Body of pancreas (tissue), 4 donors: ENCODE data around the gene HOXC12. TPM values are rescaled to one million over a fixed set of nuclear protein-coding genes. Genes with fewer than 3 reads are reported as not detected.

ENCODE experiments used
- ATAC-seq: fragments of 150-250 bp; one replicate; pipeline ENCODE4 v1.9.1; 2016
- DNase-seq, 4 donors: peaks; one replicate each; pipeline ENCODE4 v3.0.0-alpha.2; 2019
- H3K27ac ChIP-seq, 4 donors: fragments of 200-600 bp; sonication (generic); 1 replicate in 3 of 4; 2 replicates in 1 of 4; pipeline versions ENCODE4 v1.5.1 to v1.6.1; 2016 to 2019; ENCODE audit warnings: mild to moderate bottlenecking in 1 of 4, mixed read lengths in 1 of 4, moderate library complexity in 1 of 4
- H3K27me3 ChIP-seq, 2 donors: fragments of 200-600 bp; sonication (generic); one replicate each; pipeline ENCODE4 v1.6.0; 2016; ENCODE audit warnings: mild to moderate bottlenecking in 1 of 2
- H3K36me3 ChIP-seq, 2 donors: fragments of 200-600 bp; sonication (generic); replicated peaks in 1 of 2; 2 replicates each; pipeline ENCODE4 v1.5.1; 2016; ENCODE audit warnings: low read depth in 2 of 2; ENCODE audit not compliant: insufficient read depth in 1 of 2
- H3K4me1 ChIP-seq: fragments of 200-600 bp; sonication (generic); one replicate; pipeline ENCODE4 v1.6.0; 2016
- H3K4me3 ChIP-seq, 2 donors: fragments of 200-600 bp; sonication (generic); 1 replicate in 1 of 2; 2 replicates in 1 of 2; pipeline ENCODE4 v1.5.1; 2016 to 2019
- H3K9me3 ChIP-seq, 3 donors: fragments of 200-600 bp; sonication (generic); 1 replicate in 2 of 3; 2 replicates in 1 of 3; pipeline ENCODE4 v1.5.1; 2016
- CTCF ChIP-seq, 7 experiments: fragments of 450-650 bp in 4 of 7; fragments of 200-600 bp in 3 of 7; sonication (generic) in 3 of 7; IDR thresholded peaks; one replicate each; pipeline ENCODE4 v1.5.1; 2016 to 2019; ENCODE audit warnings: antibody characterized with exemption in 7 of 7
- POLR2A ChIP-seq, 3 donors: fragments of 450-650 bp; IDR thresholded peaks; one replicate each; pipeline ENCODE4 v1.6.1; 2016; ENCODE audit warnings: antibody characterized with exemption in 3 of 3, mild to moderate bottlenecking in 2 of 3
- WGBS, 2 donors: methylation state at CpG; one replicate each; pipeline ENCODE4 v1.1.5; 2017; 5-methylcytosine and 5-hydroxymethylcytosine counted together
- intact Hi-C: fragments of 100-400 bp; cut with DNase I; formaldehyde crosslinking; loops from one replicate; pipeline ENCODE4 v1.15.1; 2023
- total RNA-seq, 2 donors: library from RNA; depleted of rRNA; stranded (reverse); fragments of >200 nt; gene quantifications; one replicate each; pipeline ENCODE4 v1.1.0, GENCODE V29; 2016

Gene HOXC12
- total RNA-seq, 2 donors from 2014 or later: not detected

- Histone ChIP-seq H3K27me3 (peaks cover 3 to 81% of the 10 kb centered on the region in 2 donors), H3K9me3 (no peaks in the 10 kb centered on the region), H3K36me3 (no peaks in the 10 kb centered on the region), H3K4me1 (peaks cover 26% of the 10 kb centered on the region), H3K27ac (no peak overlapping the region), H3K4me3 (no peak overlapping the region)
- 8 to 9% methylated on average over 30 to 38 of the region's 38 CpGs for WGBS, 2 donors
- ATAC-seq (no peak), DNase-seq (no peak)
- TF ChIP-seq POLR2A (IDR thresholded peaks at IDR 0.05) (no peak), CTCF (IDR thresholded peaks at IDR 0.05) (no peak)
- intact Hi-C loops: no loop called here
These were observed 1.6 kb upstream of the HOXC12 start for GRCh38 chr12:53952871-53953734.

- Histone ChIP-seq H3K27me3 (peaks cover 3 to 86% of the 10 kb centered on the region in 2 donors), H3K4me3 (no peak overlapping the region), H3K4me1 (peaks cover 26% of the 10 kb centered on the region), H3K36me3 (no peaks in the 10 kb centered on the region), H3K27ac (no peak overlapping the region), H3K9me3 (no peaks in the 10 kb centered on the region)
- ATAC-seq (no peak), DNase-seq (no peak)
- 5 to 7% methylated on average over 18 to 19 of the region's 19 CpGs for WGBS, 2 donors
- intact Hi-C loops: no loop called here
- TF ChIP-seq POLR2A (IDR thresholded peaks at IDR 0.05) (no peak), CTCF (IDR thresholded peaks at IDR 0.05) (no peak)
These were observed 641 bp upstream of the HOXC12 start for GRCh38 chr12:53953831-53954693.

- ATAC-seq (no peak), DNase-seq (no peak)
- no peaks in the 10 kb centered on the region for H3K36me3 ChIP-seq
- no peak for TF ChIP-seq POLR2A (IDR thresholded peaks at IDR 0.05)
- no peak for TF ChIP-seq CTCF (IDR thresholded peaks at IDR 0.05)
- no peak overlapping the region for H3K27ac ChIP-seq
- intact Hi-C loops: no loop called here
- WGBS, 2 donors: 3 to 4% methylated on average over 9 to 86 of the region's 86 CpGs
- peaks cover 26% of the 10 kb centered on the region for H3K4me1 ChIP-seq
- no peaks in the 10 kb centered on the region for H3K9me3 ChIP-seq
- H3K4me3 ChIP-seq: no peak overlapping the region
- H3K27me3 ChIP-seq: peaks cover 3 to 84% of the 10 kb centered on the region in 2 donors
These were observed 503 bp downstream of the HOXC12 start for GRCh38 chr12:53955036-53955775.

- Histone ChIP-seq H3K27ac (no peak overlapping the region), H3K27me3 (peaks cover 3 to 84% of the 10 kb centered on the region in 2 donors), H3K9me3 (no peaks in the 10 kb centered on the region), H3K4me1 (peaks cover 29% of the 10 kb centered on the region), H3K36me3 (no peaks in the 10 kb centered on the region), H3K4me3 (no peak overlapping the region)
- WGBS, 2 donors: 8 to 10% methylated on average over 10 of the region's 10 CpGs
- TF ChIP-seq POLR2A (IDR thresholded peaks at IDR 0.05) (no peak), CTCF (IDR thresholded peaks at IDR 0.05) (no peak)
- intact Hi-C loops: no loop called here
- DNase-seq: no peak
- ATAC-seq: no peak
These were observed 1.1 kb downstream of the HOXC12 start for GRCh38 chr12:53955776-53956250.
